Body of pancreas (tissue), 4 donors: ENCODE results near the gene SCG2.

ENCODE experiments used
- POLR2A ChIP-seq, 3 donors: fragments of 450-650 bp; IDR thresholded peaks; one replicate each; pipeline ENCODE4 v1.6.1; 2016; ENCODE audit warnings: antibody characterized with exemption in 3 of 3, mild to moderate bottlenecking in 2 of 3
- TF ChIP-seq, protein P1 (sequence below), 7 experiments: fragments of 450-650 bp in 4 of 7; fragments of 200-600 bp in 3 of 7; sonication (generic) in 3 of 7; IDR thresholded peaks; one replicate each; pipeline ENCODE4 v1.5.1; 2016 to 2019; ENCODE audit warnings: antibody characterized with exemption in 7 of 7

DNA sequence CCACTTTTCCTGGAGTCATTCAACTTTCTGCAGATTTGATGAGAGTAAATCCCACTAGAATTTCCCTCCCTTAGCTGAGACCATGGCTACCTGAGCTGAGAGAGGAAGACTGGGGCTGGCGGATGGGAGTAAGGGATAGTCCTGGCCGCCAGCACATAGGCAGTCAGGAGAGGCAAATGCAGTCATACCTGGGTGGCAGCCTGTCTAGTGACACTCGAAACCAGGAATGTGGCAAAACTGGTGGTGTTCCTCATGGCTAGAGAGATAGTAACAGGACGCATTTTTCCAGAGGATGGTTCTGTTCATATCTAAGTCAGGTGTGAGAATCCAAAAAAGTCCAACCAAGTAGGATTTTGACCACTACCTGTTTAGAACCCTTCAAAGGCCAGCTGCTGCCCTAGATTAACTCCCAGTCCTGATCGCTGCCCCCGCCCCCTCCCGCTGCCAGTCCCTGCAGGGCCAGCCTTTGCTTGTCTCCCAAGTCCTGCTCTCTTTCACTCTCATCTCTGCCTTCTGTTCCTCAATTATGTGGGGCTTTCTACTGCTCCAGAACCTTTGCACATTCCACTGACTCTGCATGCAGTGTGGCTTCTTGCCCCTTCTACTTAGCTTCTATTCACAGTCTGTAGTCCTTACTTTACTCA lies 17.4 kb upstream of the SCG2 start:
- TF ChIP-seq, protein P1, sequence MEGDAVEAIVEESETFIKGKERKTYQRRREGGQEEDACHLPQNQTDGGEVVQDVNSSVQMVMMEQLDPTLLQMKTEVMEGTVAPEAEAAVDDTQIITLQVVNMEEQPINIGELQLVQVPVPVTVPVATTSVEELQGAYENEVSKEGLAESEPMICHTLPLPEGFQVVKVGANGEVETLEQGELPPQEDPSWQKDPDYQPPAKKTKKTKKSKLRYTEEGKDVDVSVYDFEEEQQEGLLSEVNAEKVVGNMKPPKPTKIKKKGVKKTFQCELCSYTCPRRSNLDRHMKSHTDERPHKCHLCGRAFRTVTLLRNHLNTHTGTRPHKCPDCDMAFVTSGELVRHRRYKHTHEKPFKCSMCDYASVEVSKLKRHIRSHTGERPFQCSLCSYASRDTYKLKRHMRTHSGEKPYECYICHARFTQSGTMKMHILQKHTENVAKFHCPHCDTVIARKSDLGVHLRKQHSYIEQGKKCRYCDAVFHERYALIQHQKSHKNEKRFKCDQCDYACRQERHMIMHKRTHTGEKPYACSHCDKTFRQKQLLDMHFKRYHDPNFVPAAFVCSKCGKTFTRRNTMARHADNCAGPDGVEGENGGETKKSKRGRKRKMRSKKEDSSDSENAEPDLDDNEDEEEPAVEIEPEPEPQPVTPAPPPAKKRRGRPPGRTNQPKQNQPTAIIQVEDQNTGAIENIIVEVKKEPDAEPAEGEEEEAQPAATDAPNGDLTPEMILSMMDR (IDR thresholded peaks at IDR 0.05), result no peak
- TF ChIP-seq POLR2A (IDR thresholded peaks at IDR 0.05), result no peak
